Stimulated activated naive CD8-positive, alpha-beta T cell treated with anti-CD3 and anti-CD28 coated beads, Interleukin-15, Interleukin-2, amounts not matched to agents 100 U/mL and 50 U/mL, for 24 hours (primary cell): ENCODE measurements around the gene PRKN.
A peak's percentile ranks its signal among the peaks of the same experiment; 100 is the strongest.

Experiments
- ATAC-seq: fragments of 150-1000 bp; cut with Tn5 transposase; one replicate; pipeline ENCODE4 v1.10.0; 2021
- DNase-seq: peaks from one replicate; pipeline ENCODE4 v3.0.0; 2021

PRKN gene

DNA sequence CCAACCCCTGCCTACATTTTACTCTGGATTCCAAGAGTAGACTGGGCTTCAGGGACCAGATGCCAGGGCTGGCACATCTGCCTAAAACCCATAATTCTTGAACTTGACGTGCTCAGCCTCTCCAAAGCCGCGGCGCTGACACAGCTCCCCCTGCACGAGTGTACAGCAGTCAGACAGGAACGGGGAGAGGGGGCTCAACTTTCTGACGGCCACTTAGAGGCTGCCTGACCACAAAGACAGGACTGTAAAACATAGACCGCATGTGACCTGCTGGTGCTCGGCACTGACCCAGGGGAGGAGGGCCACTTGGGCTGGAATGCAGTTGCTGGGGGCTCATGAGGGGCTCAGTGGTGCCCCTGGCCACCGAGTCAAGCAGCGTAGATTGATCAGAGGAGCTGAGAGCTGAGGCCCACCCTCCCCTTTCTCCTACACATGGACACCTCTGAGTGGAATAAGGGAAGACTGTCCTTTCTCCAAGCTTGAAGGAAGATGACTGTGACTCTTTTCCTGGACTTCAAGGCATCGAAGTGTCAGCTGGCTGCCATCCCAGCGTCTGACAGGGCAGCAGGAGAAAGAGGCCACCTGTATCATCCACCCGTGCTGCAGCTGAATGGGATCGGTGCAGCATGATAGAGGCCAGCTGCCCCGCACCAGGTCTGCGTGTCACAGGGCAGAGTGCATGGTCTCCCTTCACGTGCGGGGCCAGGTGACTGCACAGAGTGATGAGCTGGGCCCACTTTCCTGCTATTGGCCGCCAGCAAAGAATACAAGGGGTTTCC is 1282.4 kb downstream of the PRKN start:
- ATAC-seq (no peak), DNase-seq (no peak)

DNA sequence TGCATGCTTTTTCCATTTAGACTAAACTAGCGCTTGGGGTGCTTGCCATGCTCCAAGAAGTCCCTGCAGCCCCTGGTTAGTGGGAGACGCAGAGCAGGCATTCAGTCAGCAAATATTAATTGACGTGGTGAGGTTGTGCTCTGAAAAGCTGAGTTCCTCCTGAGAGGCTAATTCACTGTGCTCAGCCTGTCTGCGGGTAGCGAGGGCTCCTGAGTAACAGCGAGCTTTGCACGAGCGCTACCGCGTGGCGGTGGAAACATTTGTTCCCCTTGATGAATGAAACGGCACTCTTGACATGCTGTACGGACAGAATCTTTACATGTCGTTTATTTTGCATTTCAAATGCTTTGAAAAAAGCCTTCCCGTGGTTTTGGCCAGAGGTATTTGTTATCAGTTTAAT is 1283.1 kb downstream of the PRKN start:
- ATAC-seq (peak; percentile 59), DNase-seq (peak; percentile 26)

DNA sequence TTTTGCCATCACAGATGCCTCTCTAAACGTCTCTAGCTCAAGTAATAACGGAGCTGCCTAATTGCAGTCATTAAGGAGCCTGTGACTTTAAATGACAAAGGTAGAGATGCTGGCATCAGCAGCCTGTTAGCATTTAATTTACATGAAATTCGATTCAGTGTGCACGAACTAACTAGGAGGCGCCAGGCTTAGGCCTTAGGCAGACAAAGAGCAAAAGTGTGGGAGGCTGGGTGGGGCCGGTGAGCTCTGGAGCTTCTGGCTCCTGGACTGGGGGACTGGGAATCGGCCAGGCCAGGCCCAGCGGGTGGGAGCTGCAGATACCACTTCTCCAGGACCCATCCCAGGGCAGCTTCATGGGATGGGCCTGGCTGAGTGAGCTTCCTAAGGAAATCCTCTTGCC is 1283.7 kb downstream of the PRKN start:
- ATAC-seq = no peak
- no peak for DNase-seq

DNA sequence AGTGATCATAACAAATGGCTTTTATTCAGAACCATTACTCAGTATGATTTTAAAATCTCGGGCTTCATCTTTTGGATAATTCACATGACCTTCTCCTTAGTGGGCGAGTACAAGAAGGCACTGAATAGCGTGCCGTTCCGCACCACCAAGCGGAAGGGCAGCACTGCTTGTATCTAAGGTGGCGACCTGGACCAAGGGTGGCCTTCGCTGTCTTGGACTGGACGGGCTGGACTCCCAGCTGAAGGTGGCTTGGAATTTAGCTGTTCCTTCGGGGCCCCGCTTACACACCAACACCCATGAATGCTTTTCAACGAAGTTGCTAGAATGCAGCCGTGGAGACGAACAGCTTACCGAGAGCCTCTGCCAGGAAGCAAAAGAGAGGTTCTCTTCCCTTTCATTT is 1285.1 kb downstream of the PRKN start:
- DNase-seq = no peak
- no peak for ATAC-seq

DNA sequence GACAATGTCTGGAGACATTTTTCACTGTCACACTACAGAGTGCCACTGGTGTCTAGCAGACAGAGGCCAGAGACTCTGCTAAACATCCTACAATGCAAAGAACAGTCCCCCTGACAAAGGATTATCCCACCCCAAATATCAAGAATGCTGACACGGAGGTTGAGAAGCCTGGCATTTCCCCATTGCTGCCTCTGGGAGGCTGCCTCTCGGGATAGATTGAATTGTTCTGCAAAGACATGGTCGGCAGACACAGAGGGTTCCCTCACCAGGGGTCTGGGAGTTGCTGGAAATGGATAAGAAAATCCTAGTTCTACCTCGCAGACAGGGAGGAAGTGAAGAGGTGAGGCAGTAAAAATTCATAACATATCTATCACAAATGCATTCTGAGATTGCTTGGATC is 1287.3 kb downstream of the PRKN start:
- DNase-seq = no peak
- no peak for ATAC-seq

DNA sequence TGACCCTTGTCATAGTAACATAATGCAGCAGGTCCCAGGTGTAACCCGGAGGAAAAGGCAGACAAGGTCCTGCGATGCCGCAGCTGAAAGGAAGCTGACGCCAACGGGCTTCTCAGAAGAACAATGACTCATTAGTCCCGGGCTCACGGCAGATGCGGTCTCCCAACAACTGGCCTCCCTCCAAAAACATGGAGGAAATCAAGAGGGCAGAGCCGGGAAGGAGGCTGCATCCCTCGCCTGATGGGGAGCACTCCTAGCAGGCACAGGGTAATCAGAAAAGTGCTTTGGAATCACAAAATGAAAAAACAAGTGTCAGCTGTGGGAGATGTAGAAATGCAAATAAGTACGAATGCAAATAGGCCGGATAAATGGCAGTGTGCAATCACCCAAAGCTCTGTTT is 1288.5 kb downstream of the PRKN start:
- DNase-seq (no peak), ATAC-seq (no peak)

DNA sequence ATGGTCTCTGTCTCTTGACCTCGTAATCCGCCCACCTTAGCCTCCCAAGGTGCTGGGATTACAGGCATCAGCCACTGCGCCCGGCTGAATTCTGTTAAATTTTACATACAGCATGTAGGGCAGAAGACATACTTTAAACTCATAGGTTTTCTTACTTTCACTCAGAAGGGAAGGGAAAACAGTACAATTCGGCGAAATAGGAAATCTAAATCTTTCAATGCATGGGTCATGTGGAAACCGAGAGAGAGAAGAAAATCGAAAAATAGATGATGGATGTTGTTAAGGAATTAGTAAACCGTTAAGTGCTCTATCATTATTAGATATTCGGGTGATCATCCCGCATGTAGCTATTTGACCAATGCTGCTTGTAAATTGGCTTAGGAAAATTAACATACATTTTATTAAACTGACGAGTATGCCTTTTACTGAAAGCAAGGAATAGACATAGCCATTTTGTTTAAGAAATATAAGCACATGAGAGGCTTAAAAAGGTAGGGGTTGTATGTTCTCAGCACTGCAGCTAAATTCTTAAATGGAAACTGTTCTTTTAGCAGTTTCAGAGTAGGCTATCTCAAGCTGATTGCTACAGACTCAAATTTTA is 1289.0 kb downstream of the PRKN start:
- DNase-seq (no peak), ATAC-seq (no peak)

DNA sequence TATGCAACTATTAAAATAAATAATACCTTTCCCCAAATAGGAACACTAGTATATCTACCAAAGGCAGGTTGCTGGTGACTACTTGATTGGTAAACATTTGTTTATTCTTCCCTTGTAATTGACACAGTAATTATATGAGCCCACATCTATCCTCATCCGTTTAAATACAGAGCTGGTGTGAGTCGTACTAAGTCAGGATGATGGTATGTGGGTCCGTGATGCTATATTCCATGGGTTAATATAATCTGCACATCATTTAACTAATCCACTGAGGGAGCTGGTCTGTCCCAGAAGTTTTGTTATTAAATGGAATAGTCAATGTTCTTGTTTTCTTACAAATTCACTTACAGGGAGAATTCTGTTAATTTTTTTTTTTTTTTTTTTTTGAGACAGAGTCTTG is 1289.7 kb downstream of the PRKN start:
- ATAC-seq (no peak), DNase-seq (no peak)

DNA sequence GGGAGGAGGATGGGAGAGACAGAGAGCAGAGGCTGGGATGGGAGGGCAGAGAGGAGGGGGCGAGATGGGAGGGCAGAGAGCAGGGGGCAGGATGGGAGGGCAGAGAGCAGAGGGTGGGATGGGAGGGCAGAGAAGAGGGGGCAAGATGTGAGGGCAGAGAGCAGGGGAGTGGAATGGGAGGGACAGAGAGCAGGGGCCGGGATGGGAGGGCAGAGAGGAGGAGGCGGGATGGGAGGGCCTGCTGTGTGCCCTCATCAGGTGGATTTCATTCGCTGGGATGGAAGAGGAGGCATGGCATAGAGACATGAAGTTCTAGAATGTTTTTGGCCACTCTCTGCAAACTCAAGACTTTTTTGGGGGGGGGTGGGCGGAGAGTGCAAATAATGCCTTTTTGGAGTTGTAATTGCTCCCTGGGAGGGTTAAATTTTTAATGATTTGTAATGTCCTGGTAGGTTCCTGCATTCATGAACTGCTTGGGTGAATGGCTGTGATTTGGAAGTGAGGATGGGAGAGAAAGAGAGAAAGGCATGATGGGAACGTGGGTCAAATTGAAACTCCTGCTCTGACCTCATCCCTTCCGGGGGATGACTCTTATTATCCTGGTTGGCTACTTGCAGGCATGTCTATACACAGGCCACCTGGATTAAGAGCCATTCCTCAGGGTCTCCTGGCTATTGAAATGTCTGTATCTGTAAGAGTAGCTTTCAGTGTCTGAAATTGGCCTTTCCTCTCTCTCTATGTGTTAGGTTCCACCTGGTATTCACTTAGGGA is 1291.3 kb downstream of the PRKN start:
- no peak for ATAC-seq
- DNase-seq = no peak

DNA sequence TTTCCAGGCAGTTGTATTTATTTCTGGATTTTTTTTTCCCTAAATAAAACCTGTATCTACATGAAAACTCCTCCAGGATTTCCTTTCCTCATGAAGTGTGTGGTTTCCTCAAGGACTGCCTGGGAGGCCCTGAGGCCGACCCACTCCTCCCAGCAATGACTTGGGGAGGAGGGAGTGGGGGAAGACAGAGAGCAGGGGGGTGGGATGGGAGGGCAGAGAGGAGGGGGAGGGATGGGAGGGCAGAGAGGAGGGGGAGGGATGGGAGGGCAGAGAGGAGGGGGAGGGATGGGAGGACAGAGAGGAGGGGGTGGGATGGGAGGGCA is 1291.9 kb downstream of the PRKN start:
- ATAC-seq (no peak), DNase-seq (no peak)

DNA sequence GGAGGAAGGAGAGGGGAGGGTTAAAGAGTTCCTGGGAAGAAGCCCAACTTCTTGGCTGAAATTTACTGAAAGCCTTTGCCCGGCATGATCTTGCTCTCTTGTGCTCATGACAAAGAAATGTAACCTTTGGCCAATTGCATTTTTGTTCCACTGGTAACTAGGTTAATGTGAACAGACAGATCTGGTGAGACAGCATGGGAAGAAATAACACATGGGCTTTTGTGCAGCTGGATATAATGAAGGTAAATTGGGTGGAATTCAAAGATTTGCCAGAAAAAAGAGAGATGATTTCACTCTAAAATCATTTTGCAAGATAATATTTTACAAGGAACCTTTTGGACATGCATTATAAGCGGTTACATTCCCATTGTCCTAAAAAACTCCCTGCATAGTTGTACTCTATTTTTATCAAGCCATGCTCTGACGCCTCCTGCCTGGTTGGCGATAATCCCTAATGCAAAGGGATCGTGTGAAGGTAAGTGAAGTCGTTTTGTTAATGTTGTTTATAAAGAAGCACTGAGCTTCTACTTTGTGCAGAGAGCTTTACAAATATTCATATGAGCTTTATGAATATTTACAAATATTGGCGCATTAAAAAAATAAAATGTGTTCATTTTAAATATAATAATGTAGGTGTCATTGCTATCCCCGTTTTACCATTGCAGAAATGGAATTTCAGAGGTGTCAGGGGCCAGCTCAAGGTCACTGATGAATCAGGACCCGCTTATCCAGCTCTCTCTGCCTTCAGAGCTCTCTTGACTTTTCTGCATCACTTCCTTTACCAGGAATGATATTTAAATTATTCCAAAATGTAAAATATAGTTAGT is 1292.4 kb downstream of the PRKN start:
- DNase-seq (no peak), ATAC-seq (no peak)

DNA sequence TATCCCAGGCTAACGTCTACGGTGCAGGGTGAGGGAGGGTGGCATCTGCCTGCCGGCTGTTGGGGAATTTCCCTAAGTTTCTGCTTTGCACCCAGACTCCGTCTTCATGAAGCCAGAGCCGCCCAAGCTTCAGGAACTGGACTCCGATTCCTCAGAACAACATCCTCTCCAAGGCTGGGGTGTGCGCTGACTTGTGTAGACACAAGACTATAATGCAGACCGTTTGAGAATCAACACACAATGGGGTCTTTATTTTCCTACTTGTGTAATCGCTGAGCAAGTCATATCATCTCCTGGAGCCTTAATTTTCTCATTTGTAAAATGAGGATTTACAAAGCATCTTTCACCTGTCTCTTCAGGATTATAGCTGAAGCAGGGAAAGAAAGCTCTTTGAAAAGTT is 1293.2 kb downstream of the PRKN start:
- no peak for DNase-seq
- ATAC-seq = no peak

DNA sequence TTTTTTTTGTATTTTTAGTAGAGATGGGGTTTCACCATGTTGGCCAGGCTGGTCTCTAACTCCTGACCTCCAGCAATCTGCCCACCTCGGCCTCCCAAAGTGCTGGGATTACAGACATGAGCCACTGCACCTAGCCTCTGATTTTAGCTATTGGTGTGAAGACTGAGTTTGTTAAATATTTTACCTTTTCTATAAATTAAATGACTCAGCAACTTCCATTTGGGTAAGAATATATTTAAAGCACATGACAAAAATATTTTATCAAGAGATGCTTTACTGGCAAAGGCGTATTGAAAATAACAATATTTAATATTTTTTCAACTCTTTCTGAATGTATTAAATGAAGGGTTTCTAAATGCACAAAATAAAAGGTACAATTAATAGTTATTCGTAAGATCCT is 1295.0 kb downstream of the PRKN start:
- ATAC-seq (no peak), DNase-seq (no peak)

DNA sequence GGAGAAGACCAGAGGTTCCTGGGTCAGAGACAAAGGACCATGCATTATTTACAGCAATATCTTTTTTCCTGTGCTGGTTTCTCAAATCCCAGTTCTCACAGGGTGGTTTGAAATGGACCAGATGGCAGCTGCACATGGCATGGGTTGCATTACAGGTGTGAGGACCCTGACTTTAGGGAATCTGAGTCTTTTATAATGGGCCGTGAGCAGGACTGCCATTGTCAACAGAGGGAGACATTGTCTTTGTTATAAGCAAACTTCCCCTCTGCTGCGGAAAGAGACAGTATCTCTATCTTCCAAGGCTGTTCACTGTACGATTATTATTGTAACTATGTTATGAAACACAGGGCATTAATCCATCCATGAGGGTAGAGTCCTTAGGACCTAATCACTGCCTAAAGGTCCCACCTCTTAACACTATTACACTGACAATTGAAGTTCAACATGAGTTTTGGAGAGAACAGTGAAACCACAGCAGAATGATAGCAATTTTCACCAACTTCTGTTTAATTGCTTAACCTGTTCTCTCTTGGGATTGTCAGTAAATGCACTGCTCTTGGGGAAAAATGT is 1297.6 kb downstream of the PRKN start:
- DNase-seq (no peak), ATAC-seq (no peak)

DNA sequence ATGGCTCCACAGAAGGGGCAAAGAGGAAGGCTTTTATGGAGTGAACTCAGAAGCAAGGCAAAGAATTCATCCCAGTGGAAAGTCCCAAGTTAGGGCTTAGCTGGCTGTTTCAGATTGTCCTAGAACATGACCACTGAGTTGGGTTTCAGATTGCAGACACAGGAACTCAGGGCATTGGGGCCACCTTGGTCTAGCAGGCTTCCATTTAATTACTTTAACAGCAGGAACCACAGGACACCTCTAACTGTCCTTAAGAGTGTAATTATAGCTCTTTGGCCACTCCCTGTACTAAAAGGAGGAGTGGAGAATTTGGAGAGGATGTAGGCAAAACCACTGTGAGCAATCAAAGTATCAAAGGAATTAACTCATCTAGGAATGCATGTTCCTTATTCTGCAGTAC is 1303.1 kb downstream of the PRKN start:
- ATAC-seq = no peak
- DNase-seq = no peak

DNA sequence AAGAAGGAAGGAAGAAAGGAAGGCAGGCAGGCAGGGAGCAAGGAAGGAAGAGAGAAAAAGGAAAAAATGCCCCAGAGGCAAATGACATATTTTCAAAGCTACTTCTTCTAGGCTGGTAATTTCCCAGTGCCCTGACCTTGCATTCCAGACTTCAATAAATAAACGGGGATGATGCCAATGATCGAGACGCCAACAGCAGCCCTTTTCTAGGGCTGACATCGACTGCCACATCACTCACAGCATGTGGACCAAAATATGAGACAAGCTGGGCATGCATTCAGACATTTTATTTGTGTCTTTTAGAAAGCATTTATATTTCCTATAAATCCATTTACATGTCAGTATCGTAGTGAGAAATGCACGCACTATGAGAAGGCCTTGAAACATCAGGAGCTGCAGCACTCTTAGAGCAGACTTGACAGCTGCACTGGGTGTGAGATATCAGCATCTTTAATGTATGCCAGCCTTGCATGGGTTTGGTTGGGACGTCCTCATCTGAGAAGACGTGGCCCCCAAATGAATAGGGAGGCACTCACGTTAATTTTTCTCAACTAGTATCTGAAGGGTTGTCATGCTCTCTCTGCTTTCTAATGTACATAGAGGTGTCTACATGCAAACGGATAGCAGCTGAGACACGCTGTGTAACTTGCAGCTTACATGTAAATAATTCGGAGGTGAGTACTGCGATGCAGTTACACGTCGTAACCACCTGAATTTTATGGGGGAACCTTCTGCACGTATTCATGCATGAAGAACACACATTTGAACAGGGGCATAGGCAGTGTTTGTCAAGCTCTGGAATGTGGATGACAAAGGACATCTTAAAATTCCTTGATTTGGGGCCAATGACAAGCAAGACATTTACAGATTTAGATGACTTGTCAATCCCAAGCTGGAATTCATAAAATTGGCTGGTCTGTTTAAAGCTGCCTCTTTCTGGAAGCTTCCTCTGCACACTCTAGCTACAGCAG is 1304.6 kb downstream of the PRKN start:
- no peak for ATAC-seq
- no peak for DNase-seq

DNA sequence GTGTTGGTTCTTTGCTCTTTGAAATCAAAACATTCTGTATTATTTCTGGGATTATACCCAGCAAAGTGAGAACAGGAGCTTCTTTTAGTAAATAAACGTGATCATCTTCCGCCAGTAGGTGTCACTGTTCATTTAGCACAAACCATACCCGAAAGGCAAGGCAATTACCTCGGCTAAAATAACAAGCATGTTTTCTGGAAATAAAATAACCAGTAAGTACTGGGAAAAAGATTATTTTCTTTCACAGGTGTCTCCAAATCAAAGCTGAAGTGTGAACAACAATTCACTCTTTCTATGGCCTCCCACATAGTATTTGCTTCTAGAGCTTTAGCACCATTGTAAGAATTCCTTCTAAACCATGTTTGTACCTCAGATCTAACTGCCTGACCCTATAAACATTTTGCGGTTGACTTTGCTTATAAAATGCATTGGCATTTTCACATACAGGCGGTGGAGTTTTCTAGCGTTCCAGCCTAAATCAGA is 1309.1 kb downstream of the PRKN start:
- ATAC-seq = no peak
- DNase-seq = peak; percentile 45

DNA sequence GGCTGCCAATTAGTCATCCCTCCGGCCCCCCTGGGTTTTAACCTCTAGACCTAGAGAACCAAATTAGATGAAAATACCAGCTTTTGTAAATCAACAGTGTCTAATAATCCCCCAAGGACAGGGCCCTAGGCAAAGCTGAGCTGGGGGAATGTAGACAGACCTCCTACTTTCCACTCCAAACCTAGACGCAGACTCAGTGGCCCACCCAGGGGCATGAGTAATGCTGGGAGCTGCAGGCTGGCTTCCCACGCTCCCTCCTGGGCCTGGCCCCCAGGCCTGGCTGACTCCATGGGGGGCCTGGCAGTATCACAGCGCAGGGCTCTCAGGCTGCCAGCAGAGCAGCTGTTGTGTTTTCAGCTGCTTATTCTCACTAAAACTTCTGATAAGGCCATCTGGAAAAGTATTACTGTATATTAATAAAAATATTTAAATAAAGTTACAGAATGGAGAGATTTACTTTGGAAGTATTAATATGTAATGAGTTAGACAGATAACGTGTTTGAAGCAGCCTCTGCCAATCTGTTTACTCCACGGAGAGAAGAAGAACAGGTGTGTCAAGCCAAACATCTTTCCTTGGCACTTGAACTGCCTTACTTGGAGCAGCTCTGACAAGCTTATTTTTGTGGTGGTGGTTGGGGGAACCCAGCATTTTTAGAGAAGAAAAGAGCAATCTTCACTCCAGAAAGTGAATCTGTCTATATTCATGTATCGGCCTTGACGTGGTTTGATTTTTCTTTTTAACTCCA is 1309.7 kb downstream of the PRKN start:
- DNase-seq (no peak), ATAC-seq (no peak)

DNA sequence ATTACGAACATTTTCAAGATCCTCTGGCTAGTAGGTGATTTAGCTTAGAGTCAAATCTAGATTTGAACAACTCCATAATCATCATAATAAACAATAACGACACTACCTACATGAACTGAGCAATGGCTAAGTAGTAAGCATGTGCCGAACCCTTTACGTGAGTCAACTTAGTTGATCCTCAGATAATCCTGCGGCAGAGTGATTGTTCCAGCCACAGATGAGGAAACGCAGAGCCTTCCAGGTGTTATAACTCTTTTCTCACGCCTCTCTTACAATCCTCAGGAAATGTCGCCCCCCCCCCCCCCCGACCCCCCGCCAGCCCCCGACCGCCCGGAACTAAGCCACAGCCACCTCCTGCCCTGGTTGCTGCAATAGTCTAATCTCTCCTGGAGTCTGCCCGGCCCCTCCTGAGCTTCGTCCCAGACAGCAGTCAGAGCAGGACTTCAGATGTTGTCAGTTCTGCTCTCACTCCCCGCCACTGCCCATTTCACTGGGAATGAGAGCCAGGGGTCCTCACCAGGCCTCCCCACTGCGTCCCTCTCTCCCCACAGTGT is 1312.2 kb downstream of the PRKN start:
- no peak for ATAC-seq
- no peak for DNase-seq

DNA sequence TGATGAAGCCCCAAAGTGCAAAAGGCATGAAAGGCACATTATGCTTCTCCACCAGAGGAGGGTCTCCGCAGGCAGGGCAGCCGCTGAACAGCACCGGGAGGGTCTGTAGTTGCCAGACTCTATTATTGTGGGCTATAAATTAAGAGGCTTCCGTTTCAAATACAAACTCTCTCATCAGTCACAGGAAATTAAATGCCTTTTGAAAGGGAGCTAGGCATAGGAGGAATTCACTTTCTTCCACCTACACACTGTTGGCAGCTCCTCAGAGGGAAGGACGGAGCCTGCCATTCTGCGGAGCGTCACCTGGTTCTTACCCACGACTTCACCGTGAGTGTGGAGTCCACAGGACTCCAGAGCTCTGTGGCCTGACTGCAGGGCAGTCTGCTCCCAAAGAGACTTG is 1312.9 kb downstream of the PRKN start:
- no peak for DNase-seq
- ATAC-seq = no peak
